ENCODE results near the gene DACT2. TPM values are rescaled to one million over a fixed set of nuclear protein-coding genes. Genes with fewer than 3 reads are reported as not detected.
"Not testable (repeated sequence)": the region's sequence is repeated elsewhere in the genome, so short reads cannot be mapped to it uniquely, and the experiment has no call there.

The DACT2 gene
- total RNA-seq, 1 donor from 2014 or later: 1.4 TPM

GRCh38 chr6:168358842-168359420 lies 39.4 kb upstream of the DACT2 start:
- Mint-ChIP-seq H3K27ac (ENCODE audit: unreplicated experiment) (no peak overlapping the region), H3K27me3 (ENCODE audit: unreplicated experiment) (peaks cover 14% of the 10 kb centered on the region), H3K4me3 (ENCODE audit: unreplicated experiment) (no peak overlapping the region), H3K4me1 (ENCODE audit: unreplicated experiment) (peaks cover 5% of the 10 kb centered on the region), H3K9me3 (ENCODE audit: unreplicated experiment) (peaks cover 12% of the 10 kb centered on the region), H3K36me3 (ENCODE audit: unreplicated experiment) (peaks cover 4% of the 10 kb centered on the region)
- TF ChIP-seq CTCF (IDR thresholded peaks at IDR 0.05): no peak
- no peak for DNase-seq (ENCODE audit: extremely low spot score, unreplicated experiment)

GRCh38 chr6:168356872-168357271 lies 37.3 kb upstream of the DACT2 start:
- not testable (repeated sequence) for H3K4me1 Mint-ChIP-seq (ENCODE audit: unreplicated experiment); H3K36me3 Mint-ChIP-seq (ENCODE audit: unreplicated experiment)

GRCh38 chr6:168355716-168356522 lies 36.3 kb upstream of the DACT2 start:
- peaks cover 13% of the 10 kb centered on the region for H3K9me3 Mint-ChIP-seq (ENCODE audit: unreplicated experiment)
- H3K27me3 Mint-ChIP-seq (ENCODE audit: unreplicated experiment): peaks cover 14% of the 10 kb centered on the region
- H3K4me1 Mint-ChIP-seq (ENCODE audit: unreplicated experiment): peaks cover 5% of the 10 kb centered on the region
- no peak overlapping the region for H3K4me3 Mint-ChIP-seq (ENCODE audit: unreplicated experiment)
- DNase-seq (ENCODE audit: extremely low spot score, unreplicated experiment): peak; percentile 88
- peaks cover 3% of the 10 kb centered on the region for H3K36me3 Mint-ChIP-seq (ENCODE audit: unreplicated experiment)
- peak; percentile 85 for TF ChIP-seq CTCF (IDR thresholded peaks at IDR 0.05)
- H3K27ac Mint-ChIP-seq (ENCODE audit: unreplicated experiment): no peak overlapping the region

More at GRCh38 chr6:168356872-168357271, 37.3 kb upstream of the DACT2 start:
- H3K4me3 Mint-ChIP-seq (ENCODE audit: unreplicated experiment); H3K27ac Mint-ChIP-seq (ENCODE audit: unreplicated experiment); DNase-seq (ENCODE audit: extremely low spot score, unreplicated experiment): not testable (repeated sequence)
- Mint-ChIP-seq H3K27me3 (ENCODE audit: unreplicated experiment) (peaks cover 14% of the 10 kb centered on the region), H3K9me3 (ENCODE audit: unreplicated experiment) (peaks cover 12% of the 10 kb centered on the region)

GRCh38 chr6:168354338-168354737 lies 34.8 kb upstream of the DACT2 start:
- Mint-ChIP-seq H3K27me3 (ENCODE audit: unreplicated experiment) (peaks cover 10% of the 10 kb centered on the region), H3K4me1 (ENCODE audit: unreplicated experiment) (peaks cover 5% of the 10 kb centered on the region), H3K4me3 (ENCODE audit: unreplicated experiment) (no peak overlapping the region), H3K9me3 (ENCODE audit: unreplicated experiment) (peaks cover 21% of the 10 kb centered on the region), H3K36me3 (ENCODE audit: unreplicated experiment) (peaks cover 2% of the 10 kb centered on the region), H3K27ac (ENCODE audit: unreplicated experiment) (no peak overlapping the region)
- TF ChIP-seq CTCF (IDR thresholded peaks at IDR 0.05): no peak
- peak; percentile 68 for DNase-seq (ENCODE audit: extremely low spot score, unreplicated experiment)

- Mint-ChIP-seq H3K36me3 (ENCODE audit: unreplicated experiment) (peaks cover 2% of the 10 kb centered on the region), H3K27ac (ENCODE audit: unreplicated experiment) (no peak overlapping the region), H3K4me3 (ENCODE audit: unreplicated experiment) (no peak overlapping the region), H3K27me3 (ENCODE audit: unreplicated experiment) (peaks cover 6% of the 10 kb centered on the region), H3K4me1 (ENCODE audit: unreplicated experiment) (peaks cover 5% of the 10 kb centered on the region), H3K9me3 (ENCODE audit: unreplicated experiment) (peaks cover 21% of the 10 kb centered on the region)
- no peak for TF ChIP-seq CTCF (IDR thresholded peaks at IDR 0.05)
- peak; percentile 59 for DNase-seq (ENCODE audit: extremely low spot score, unreplicated experiment)
Measured at GRCh38 chr6:168353041-168353440, 33.5 kb upstream of the DACT2 start.

All from osteocyte (in vitro differentiated cells).